Measurements from ENCODE around the gene SPDYE6. TPM values are rescaled to one million over a fixed set of nuclear protein-coding genes. Genes with fewer than 3 reads are reported as not detected.

Gene SPDYE6
- total RNA-seq, 4 donors from 2014 or later = not detected

GRCh38 chr7:102319671-102320070 is 36.6 kb downstream of the SPDYE6 start:
- no peak for TF ChIP-seq POLR2A (IDR thresholded peaks at IDR 0.05)
- no peak for TF ChIP-seq EP300 (IDR thresholded peaks at IDR 0.05)
- no peak for TF ChIP-seq CTCF (IDR thresholded peaks at IDR 0.05)
- no peak for TF ChIP-seq POLR2AphosphoS5 (IDR thresholded peaks at IDR 0.05)
- Histone ChIP-seq H3K27ac (no peak overlapping the region), H3K27me3 (peaks cover 47% of the 10 kb centered on the region), H3K9me3 (no peaks in the 10 kb centered on the region), H3K4me1 (no peaks in the 10 kb centered on the region), H3K4me3 (no peak overlapping the region), H3K36me3 (peaks cover 0 to 6% of the 10 kb centered on the region in 2 donors)
- ATAC-seq = no peak
- 40% methylated on average over 1 of the region's 3 CpGs; no CpG with 5 or more reads in 1 of the 2 donors for WGBS, 2 donors (ENCODE audit: low coverage in 1 of 2)

- H3K9me3 ChIP-seq = no peaks in the 10 kb centered on the region
- H3K36me3 ChIP-seq = peaks cover 0 to 12% of the 10 kb centered on the region in 2 donors
- H3K4me3 ChIP-seq = no peak overlapping the region
- peak overlapping the region in 1 of 4 donors; percentile 47 for H3K27ac ChIP-seq
- no peak for TF ChIP-seq CTCF (IDR thresholded peaks at IDR 0.05)
- no peak for TF ChIP-seq EP300 (IDR thresholded peaks at IDR 0.05)
- no peak for TF ChIP-seq POLR2A (IDR thresholded peaks at IDR 0.05)
- no peak for TF ChIP-seq POLR2AphosphoS5 (IDR thresholded peaks at IDR 0.05)
- no peak for ATAC-seq
- WGBS, 2 donors (ENCODE audit: low coverage in 1 of 2) = no CpG with 5 or more reads among the region's 7 CpGs
- H3K27me3 ChIP-seq = peaks cover 38% of the 10 kb centered on the region
- H3K4me1 ChIP-seq = no peaks in the 10 kb centered on the region
These were observed 37.7 kb downstream of the SPDYE6 start for GRCh38 chr7:102318482-102318971.

GRCh38 chr7:102317231-102318059 is 38.8 kb downstream of the SPDYE6 start:
- no peak overlapping the region for H3K4me3 ChIP-seq
- H3K27ac ChIP-seq = no peak overlapping the region
- TF ChIP-seq EP300 (IDR thresholded peaks at IDR 0.05) (no peak), POLR2A (IDR thresholded peaks at IDR 0.05) (no peak), POLR2AphosphoS5 (IDR thresholded peaks at IDR 0.05) (no peak), CTCF (IDR thresholded peaks at IDR 0.05) (no peak)
- 43 to 80% methylated on average over 1 to 2 of the region's 24 CpGs for WGBS, 2 donors (ENCODE audit: low coverage in 1 of 2)
- ATAC-seq = no peak
- H3K36me3 ChIP-seq = peaks cover 0 to 12% of the 10 kb centered on the region in 2 donors
- H3K4me1 ChIP-seq = no peaks in the 10 kb centered on the region
- H3K27me3 ChIP-seq = peaks cover 27% of the 10 kb centered on the region
- H3K9me3 ChIP-seq = no peaks in the 10 kb centered on the region

GRCh38 chr7:102313997-102314780 is 42.1 kb downstream of the SPDYE6 start:
- Histone ChIP-seq H3K9me3 (no peaks in the 10 kb centered on the region), H3K4me3 (no peak overlapping the region), H3K27ac (no peak overlapping the region), H3K27me3 (no peaks in the 10 kb centered on the region), H3K4me1 (no peaks in the 10 kb centered on the region), H3K36me3 (peaks cover 0 to 12% of the 10 kb centered on the region in 2 donors)
- ATAC-seq = no peak
- WGBS, 2 donors (ENCODE audit: low coverage in 1 of 2) = 75 to 89% methylated on average over 3 to 5 of the region's 22 CpGs
- TF ChIP-seq POLR2AphosphoS5 (IDR thresholded peaks at IDR 0.05) (no peak), EP300 (IDR thresholded peaks at IDR 0.05) (no peak), CTCF (IDR thresholded peaks at IDR 0.05) (no peak), POLR2A (IDR thresholded peaks at IDR 0.05) (no peak)
